ENCODE results near the gene SLC9A9. TPM values are rescaled to one million over a fixed set of nuclear protein-coding genes. Genes with fewer than 3 reads are reported as not detected.

The SLC9A9 gene
- total and polyA plus RNA-seq, 2 donors = 20.5 to 21.2 TPM

DNA sequence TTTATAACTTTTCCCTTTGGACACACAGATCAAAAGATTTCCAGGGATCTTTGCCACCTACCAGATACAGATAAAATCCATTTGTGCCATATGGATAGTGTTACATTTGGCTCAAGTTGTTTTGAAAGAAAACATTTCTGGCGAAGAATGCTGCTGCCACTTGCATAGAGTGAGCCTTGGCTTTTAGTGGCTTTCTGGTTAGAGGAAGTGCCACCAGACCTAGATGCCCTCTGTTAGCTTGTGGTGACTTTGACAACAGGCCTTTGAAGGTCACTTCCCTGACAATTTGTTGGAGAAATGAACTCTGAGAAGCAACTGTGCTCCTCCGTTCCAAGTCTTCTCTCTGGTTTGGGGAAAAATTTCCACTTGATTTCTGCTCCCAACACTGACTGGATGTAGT, 570.7 kb downstream of the SLC9A9 start:
- Histone ChIP-seq H3K4me1 (ENCODE audit: control insufficient read depth in 2 of 2, insufficient read depth in 2 of 2, low read length in 2 of 2) (peaks cover 0 to 32% of the 10 kb centered on the region in 2 donors), H3K36me3 (ENCODE audit: control insufficient read depth in 2 of 2, insufficient read depth in 2 of 2, low read length in 1 of 2) (no peaks in the 10 kb centered on the region), H3K9me3 (ENCODE audit: control insufficient read depth in 2 of 2, insufficient read depth in 1 of 2, low read length in 1 of 2) (peaks cover 0 to 4% of the 10 kb centered on the region in 2 donors), H3K4me3 (ENCODE audit: low read length in 2 of 2) (no peak overlapping the region), H3K27me3 (ENCODE audit: control insufficient read depth in 2 of 2, insufficient read depth in 1 of 2, low read length in 1 of 2) (no peaks in the 10 kb centered on the region), H3K27ac (ENCODE audit: low read depth in 1 of 2, low read length in 1 of 2) (no peak overlapping the region)
- no peak for DNase-seq (ENCODE audit: low read depth in 6 of 9, low spot score in 9 of 9)
- WGBS = 93% methylated on average over 2 of the region's 2 CpGs

DNA sequence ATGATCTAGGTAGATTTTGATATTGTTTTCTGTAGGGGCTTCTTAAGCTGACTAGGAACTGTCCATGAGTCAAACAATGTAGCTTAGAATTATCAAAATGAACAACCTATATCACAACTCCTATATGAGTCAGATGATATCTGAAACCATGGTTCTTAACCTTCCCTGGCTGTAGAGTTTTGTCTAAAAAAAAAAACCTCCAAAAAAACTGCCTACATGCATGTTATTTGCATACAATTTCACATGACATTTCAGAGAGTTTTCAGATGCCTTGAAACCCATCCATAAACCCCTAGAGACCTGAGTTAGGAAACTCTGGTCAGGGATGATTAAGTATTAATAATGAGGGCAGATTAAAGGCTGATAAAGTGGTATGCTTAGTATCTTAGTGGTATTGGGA, 571.7 kb downstream of the SLC9A9 start:
- H3K27me3 ChIP-seq (ENCODE audit: control insufficient read depth in 2 of 2, insufficient read depth in 1 of 2, low read length in 1 of 2) = no peaks in the 10 kb centered on the region
- peaks cover 0 to 29% of the 10 kb centered on the region in 2 donors for H3K4me1 ChIP-seq (ENCODE audit: control insufficient read depth in 2 of 2, insufficient read depth in 2 of 2, low read length in 2 of 2)
- no peak for DNase-seq (ENCODE audit: low read depth in 6 of 9, low spot score in 9 of 9)
- no peak overlapping the region for H3K27ac ChIP-seq (ENCODE audit: low read depth in 1 of 2, low read length in 1 of 2)
- peaks cover 0 to 4% of the 10 kb centered on the region in 2 donors for H3K9me3 ChIP-seq (ENCODE audit: control insufficient read depth in 2 of 2, insufficient read depth in 1 of 2, low read length in 1 of 2)
- no peaks in the 10 kb centered on the region for H3K36me3 ChIP-seq (ENCODE audit: control insufficient read depth in 2 of 2, insufficient read depth in 2 of 2, low read length in 1 of 2)
- no peak overlapping the region for H3K4me3 ChIP-seq (ENCODE audit: low read length in 2 of 2)

DNA sequence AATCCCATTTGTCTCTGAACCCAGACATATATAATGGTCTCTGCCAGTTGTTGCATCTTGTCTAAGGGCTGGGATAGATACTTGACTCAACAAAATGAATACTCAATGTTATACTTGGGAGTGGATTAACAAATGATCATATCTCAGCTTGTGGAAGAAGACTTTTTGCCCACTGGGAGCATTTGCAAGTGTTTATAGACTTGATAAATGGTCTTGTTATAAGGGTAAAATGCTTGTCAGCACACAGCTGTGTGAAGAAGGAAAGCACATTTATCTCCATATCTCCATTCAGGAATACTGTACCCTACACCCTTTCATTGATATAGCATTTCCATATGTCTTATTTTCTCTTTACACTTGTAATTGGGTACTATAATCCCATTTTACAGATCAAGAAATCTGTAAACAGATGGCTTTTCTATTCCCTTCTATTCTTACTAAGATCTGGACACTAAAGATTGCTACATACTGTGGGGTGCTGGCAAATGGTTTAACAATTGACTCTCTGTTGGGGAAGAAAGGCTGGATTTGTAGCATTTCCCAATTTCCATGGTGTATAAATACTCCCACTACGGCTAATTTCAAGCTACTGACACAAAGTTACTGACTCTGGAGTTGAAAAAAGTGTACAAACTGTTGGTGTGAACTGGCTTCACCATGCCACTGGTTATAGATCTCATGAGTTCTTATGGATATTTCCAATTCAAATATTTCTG, 574.1 kb downstream of the SLC9A9 start:
- Histone ChIP-seq H3K36me3 (ENCODE audit: control insufficient read depth in 2 of 2, insufficient read depth in 2 of 2, low read length in 1 of 2) (no peaks in the 10 kb centered on the region), H3K9me3 (ENCODE audit: control insufficient read depth in 2 of 2, insufficient read depth in 1 of 2, low read length in 1 of 2) (no peaks in the 10 kb centered on the region), H3K4me3 (ENCODE audit: low read length in 2 of 2) (no peak overlapping the region), H3K27ac (ENCODE audit: low read depth in 1 of 2, low read length in 1 of 2) (no peak overlapping the region), H3K4me1 (ENCODE audit: control insufficient read depth in 2 of 2, insufficient read depth in 2 of 2, low read length in 2 of 2) (peaks cover 0 to 14% of the 10 kb centered on the region in 2 donors), H3K27me3 (ENCODE audit: control insufficient read depth in 2 of 2, insufficient read depth in 1 of 2, low read length in 1 of 2) (no peaks in the 10 kb centered on the region)
- WGBS = 99% methylated on average over 1 of the region's 1 CpG
- no peak for DNase-seq (ENCODE audit: low read depth in 6 of 9, low spot score in 9 of 9)

DNA sequence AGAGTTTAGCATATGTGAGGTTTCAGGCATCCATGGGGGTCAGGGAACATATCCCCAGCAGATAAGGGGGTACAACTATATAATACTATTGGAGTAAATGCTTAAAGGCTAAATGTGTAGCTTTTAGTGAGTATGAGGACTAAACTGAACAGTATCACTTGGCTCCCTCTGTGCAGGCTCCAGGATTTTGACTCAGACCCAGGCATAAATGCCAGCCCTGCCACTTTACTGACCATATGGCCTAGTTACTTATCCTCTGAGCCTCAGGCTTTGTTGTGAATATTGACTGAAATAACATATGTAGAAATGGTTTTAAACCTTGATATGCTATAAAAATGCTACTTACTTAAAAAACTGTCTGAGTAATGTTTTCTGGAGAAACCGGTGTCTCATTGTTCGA, 577.1 kb downstream of the SLC9A9 start:
- Histone ChIP-seq H3K36me3 (ENCODE audit: control insufficient read depth in 2 of 2, insufficient read depth in 2 of 2, low read length in 1 of 2) (no peaks in the 10 kb centered on the region), H3K9me3 (ENCODE audit: control insufficient read depth in 2 of 2, insufficient read depth in 1 of 2, low read length in 1 of 2) (peaks cover 0 to 2% of the 10 kb centered on the region in 2 donors), H3K27ac (ENCODE audit: low read depth in 1 of 2, low read length in 1 of 2) (no peak overlapping the region), H3K4me1 (ENCODE audit: control insufficient read depth in 2 of 2, insufficient read depth in 2 of 2, low read length in 2 of 2) (no peaks in the 10 kb centered on the region), H3K4me3 (ENCODE audit: low read length in 2 of 2) (no peak overlapping the region), H3K27me3 (ENCODE audit: control insufficient read depth in 2 of 2, insufficient read depth in 1 of 2, low read length in 1 of 2) (no peaks in the 10 kb centered on the region)
- WGBS = 99% methylated on average over 2 of the region's 2 CpGs
- no peak for DNase-seq (ENCODE audit: low read depth in 6 of 9, low spot score in 9 of 9)

DNA sequence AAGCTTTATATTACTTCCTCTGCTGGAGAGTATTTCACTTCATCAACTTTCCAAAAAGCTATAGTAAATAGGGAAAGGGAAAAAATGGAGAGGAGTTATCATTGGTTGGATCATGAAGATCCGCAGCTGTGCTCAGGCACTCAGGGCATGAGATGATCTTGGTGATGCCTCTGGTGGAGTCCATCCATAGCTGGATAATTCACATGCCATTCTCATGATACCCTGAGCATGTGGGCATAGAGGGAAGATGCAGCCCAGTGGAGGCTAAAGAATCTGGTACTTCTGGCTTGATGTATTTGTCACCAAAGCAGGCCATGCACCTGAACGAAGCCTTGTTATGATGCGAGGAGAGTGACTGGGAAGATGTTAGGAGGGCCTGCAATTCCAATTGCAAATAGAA, 578.5 kb downstream of the SLC9A9 start:
- Histone ChIP-seq H3K27ac (ENCODE audit: low read depth in 1 of 2, low read length in 1 of 2) (no peak overlapping the region), H3K27me3 (ENCODE audit: control insufficient read depth in 2 of 2, insufficient read depth in 1 of 2, low read length in 1 of 2) (no peaks in the 10 kb centered on the region), H3K4me1 (ENCODE audit: control insufficient read depth in 2 of 2, insufficient read depth in 2 of 2, low read length in 2 of 2) (no peaks in the 10 kb centered on the region), H3K4me3 (ENCODE audit: low read length in 2 of 2) (no peak overlapping the region), H3K9me3 (ENCODE audit: control insufficient read depth in 2 of 2, insufficient read depth in 1 of 2, low read length in 1 of 2) (peaks cover 0 to 3% of the 10 kb centered on the region in 2 donors), H3K36me3 (ENCODE audit: control insufficient read depth in 2 of 2, insufficient read depth in 2 of 2, low read length in 1 of 2) (no peaks in the 10 kb centered on the region)
- DNase-seq (ENCODE audit: low read depth in 6 of 9, low spot score in 9 of 9) = no peak
- 99% methylated on average over 3 of the region's 3 CpGs for WGBS

DNA sequence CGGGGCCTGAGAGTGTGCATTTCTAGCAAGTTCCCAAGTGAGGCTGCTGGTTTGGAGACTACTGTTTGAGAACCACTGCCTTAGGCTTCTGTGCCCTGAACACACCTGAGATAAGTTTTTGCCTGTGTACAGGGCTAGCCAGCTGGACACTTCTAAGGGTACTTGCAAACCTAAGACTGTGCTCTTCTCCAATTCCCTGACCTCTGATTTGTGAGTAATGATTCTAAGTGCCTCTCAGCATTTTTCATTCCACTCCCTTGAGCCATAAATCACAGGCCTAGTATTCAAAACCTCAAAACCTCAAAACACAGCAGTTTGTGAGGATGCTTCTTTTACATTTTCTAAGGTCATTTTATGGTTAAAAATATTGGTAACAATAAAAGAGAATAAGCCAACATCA, 580.3 kb downstream of the SLC9A9 start:
- no peak for DNase-seq (ENCODE audit: low read depth in 6 of 9, low spot score in 9 of 9)
- Histone ChIP-seq H3K4me3 (ENCODE audit: low read length in 2 of 2) (no peak overlapping the region), H3K27me3 (ENCODE audit: control insufficient read depth in 2 of 2, insufficient read depth in 1 of 2, low read length in 1 of 2) (no peaks in the 10 kb centered on the region), H3K4me1 (ENCODE audit: control insufficient read depth in 2 of 2, insufficient read depth in 2 of 2, low read length in 2 of 2) (peaks cover 0 to 3% of the 10 kb centered on the region in 2 donors), H3K36me3 (ENCODE audit: control insufficient read depth in 2 of 2, insufficient read depth in 2 of 2, low read length in 1 of 2) (no peaks in the 10 kb centered on the region), H3K27ac (ENCODE audit: low read depth in 1 of 2, low read length in 1 of 2) (no peak overlapping the region), H3K9me3 (ENCODE audit: control insufficient read depth in 2 of 2, insufficient read depth in 1 of 2, low read length in 1 of 2) (peaks cover 0 to 3% of the 10 kb centered on the region in 2 donors)
- 95% methylated on average over 1 of the region's 1 CpG for WGBS

DNA sequence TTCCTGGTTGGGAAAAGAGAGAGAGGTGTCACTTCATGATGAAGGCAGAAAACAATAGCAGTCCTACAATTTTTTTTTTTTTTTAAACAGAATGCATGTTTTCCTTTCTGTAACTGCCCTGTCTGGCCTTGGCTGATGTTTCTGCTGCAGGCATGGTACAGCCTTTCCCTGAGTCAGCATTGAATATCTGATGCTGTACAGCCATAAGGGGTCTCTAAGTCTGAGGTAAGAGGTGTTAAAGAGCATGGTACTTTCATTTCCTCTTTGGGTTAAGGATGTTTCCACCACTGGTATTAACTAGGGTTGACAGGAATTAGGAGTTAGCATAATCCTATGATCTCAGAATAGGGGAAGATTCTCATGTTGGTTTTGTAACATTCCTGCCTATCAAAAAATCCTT, 581.3 kb downstream of the SLC9A9 start:
- no peak overlapping the region for H3K4me3 ChIP-seq (ENCODE audit: low read length in 2 of 2)
- H3K36me3 ChIP-seq (ENCODE audit: control insufficient read depth in 2 of 2, insufficient read depth in 2 of 2, low read length in 1 of 2) = no peaks in the 10 kb centered on the region
- no peaks in the 10 kb centered on the region for H3K27me3 ChIP-seq (ENCODE audit: control insufficient read depth in 2 of 2, insufficient read depth in 1 of 2, low read length in 1 of 2)
- H3K4me1 ChIP-seq (ENCODE audit: control insufficient read depth in 2 of 2, insufficient read depth in 2 of 2, low read length in 2 of 2) = peaks cover 0 to 3% of the 10 kb centered on the region in 2 donors
- no peak for DNase-seq (ENCODE audit: low read depth in 6 of 9, low spot score in 9 of 9)
- H3K9me3 ChIP-seq (ENCODE audit: control insufficient read depth in 2 of 2, insufficient read depth in 1 of 2, low read length in 1 of 2) = peaks cover 0 to 3% of the 10 kb centered on the region in 2 donors
- no peak overlapping the region for H3K27ac ChIP-seq (ENCODE audit: low read depth in 1 of 2, low read length in 1 of 2)

DNA sequence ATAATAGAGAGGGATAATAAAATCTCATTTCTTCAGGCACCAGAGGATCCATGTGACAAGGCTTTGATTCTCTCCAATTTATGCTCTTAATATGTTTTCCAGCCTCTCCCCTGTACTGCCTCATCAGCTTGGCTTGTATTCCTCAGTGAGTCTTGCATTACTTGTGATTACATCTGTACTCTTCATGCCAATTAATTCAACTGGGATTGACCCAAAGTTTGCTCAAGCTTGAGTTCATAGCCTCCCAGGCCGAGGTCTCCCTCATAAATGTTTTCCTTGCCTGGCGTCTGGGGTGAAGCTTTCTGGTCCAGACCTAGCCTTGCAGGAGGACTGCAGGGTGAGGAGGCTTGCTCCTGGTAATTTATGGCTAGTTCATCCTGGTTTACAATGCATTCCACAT, 581.8 kb downstream of the SLC9A9 start:
- H3K27me3 ChIP-seq (ENCODE audit: control insufficient read depth in 2 of 2, insufficient read depth in 1 of 2, low read length in 1 of 2) = no peaks in the 10 kb centered on the region
- no peak overlapping the region for H3K4me3 ChIP-seq (ENCODE audit: low read length in 2 of 2)
- H3K4me1 ChIP-seq (ENCODE audit: control insufficient read depth in 2 of 2, insufficient read depth in 2 of 2, low read length in 2 of 2) = peaks cover 0 to 3% of the 10 kb centered on the region in 2 donors
- no peak for DNase-seq (ENCODE audit: low read depth in 6 of 9, low spot score in 9 of 9)
- no peak overlapping the region for H3K27ac ChIP-seq (ENCODE audit: low read depth in 1 of 2, low read length in 1 of 2)
- 95% methylated on average over 2 of the region's 2 CpGs for WGBS
- peaks cover 0 to 3% of the 10 kb centered on the region in 2 donors for H3K9me3 ChIP-seq (ENCODE audit: control insufficient read depth in 2 of 2, insufficient read depth in 1 of 2, low read length in 1 of 2)
- H3K36me3 ChIP-seq (ENCODE audit: control insufficient read depth in 2 of 2, insufficient read depth in 2 of 2, low read length in 1 of 2) = no peaks in the 10 kb centered on the region

DNA sequence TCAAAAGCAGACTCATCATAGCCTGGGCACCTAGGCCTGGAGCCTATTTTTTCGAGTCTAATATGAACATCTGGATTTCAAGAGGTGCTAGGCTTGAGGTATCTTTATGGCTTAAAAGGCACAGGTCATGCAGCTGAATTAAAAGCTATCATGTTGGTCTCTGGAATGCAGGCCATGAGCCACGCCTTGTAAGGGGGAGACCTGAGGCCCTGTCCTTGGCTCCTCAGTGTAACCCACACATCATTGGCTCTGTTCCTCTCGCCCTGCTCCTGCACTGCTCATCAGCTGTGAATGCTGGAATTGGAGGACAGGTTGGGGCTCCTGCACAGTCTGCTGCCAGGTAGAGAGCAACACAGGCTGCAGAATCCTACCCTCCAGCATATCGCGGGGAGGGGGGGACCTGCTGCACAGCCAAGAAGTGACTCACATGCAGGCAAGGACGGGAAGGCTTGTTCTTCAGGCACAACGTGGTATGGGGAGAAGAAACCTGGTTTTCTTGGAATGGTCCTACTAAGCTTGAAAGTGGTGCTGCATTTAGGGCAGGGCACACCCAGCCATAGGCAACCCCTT, 582.7 kb downstream of the SLC9A9 start:
- Histone ChIP-seq H3K4me3 (ENCODE audit: low read length in 2 of 2) (no peak overlapping the region), H3K9me3 (ENCODE audit: control insufficient read depth in 2 of 2, insufficient read depth in 1 of 2, low read length in 1 of 2) (peaks cover 0 to 3% of the 10 kb centered on the region in 2 donors), H3K27ac (ENCODE audit: low read depth in 1 of 2, low read length in 1 of 2) (no peak overlapping the region), H3K36me3 (ENCODE audit: control insufficient read depth in 2 of 2, insufficient read depth in 2 of 2, low read length in 1 of 2) (no peaks in the 10 kb centered on the region), H3K4me1 (ENCODE audit: control insufficient read depth in 2 of 2, insufficient read depth in 2 of 2, low read length in 2 of 2) (peaks cover 0 to 3% of the 10 kb centered on the region in 2 donors), H3K27me3 (ENCODE audit: control insufficient read depth in 2 of 2, insufficient read depth in 1 of 2, low read length in 1 of 2) (no peaks in the 10 kb centered on the region)
- WGBS = 95% methylated on average over 7 of the region's 7 CpGs
- DNase-seq (ENCODE audit: low read depth in 6 of 9, low spot score in 9 of 9) = no peak
